HG02852 (cell line): ENCODE measurements around the gene R3HDM1.
"Not testable (repeated sequence)": the region's sequence is repeated elsewhere in the genome, so short reads cannot be mapped to it uniquely, and the experiment has no call there.

Experiments used
- ATAC-seq: cut with Tn5 transposase; IDR thresholded peaks from one replicate; pipeline ENCODE4 v1.9.1; 2021; ENCODE audit warnings: mild to moderate bottlenecking, moderate library complexity; ENCODE audit not compliant: unreplicated experiment

Gene R3HDM1

DNA sequence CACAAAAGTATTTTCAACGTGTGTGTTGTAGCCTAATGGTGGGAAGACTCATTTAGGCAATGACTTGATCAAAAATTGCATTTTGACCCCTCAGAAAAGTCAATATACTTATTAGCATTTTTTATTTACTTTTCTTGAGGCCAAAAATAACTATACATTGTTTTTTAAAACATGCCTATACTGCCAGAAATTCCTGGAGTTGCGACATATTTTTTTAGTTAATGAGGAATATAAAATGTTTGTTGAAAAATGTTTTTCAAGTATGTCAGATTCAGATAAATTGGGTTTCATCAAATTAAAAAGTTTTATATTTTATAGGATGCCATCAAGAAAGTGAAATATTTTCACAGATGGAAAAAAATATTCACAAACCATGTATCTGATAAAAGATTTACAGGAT is 39.6 kb downstream of the R3HDM1 start:
- no peak for ATAC-seq

DNA sequence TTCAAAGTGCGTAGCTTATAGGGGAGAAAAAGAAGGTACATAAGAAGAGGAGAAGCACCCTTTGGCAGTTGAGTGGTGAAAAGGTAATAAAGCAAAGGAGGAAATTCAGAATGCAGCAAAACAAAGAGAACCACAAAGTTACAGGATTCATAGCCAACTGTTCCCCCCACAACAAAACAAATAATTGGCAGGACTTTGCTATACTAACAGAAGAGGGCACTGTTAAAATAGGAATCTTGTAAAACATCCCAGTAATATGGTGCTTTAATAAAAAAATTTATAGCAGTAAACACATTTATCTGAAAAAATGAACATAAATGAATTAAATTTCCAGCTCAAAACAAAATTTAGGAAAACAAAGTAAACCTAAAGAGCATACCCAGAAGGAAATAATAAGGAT is 42.3 kb downstream of the R3HDM1 start:
- no peak for ATAC-seq

GRCh38 chr2:135581282-135581681 is 50.0 kb downstream of the R3HDM1 start:
- ATAC-seq: no peak

- ATAC-seq: no peak
These were observed 51.1 kb downstream of the R3HDM1 start for GRCh38 chr2:135582383-135582782.

DNA sequence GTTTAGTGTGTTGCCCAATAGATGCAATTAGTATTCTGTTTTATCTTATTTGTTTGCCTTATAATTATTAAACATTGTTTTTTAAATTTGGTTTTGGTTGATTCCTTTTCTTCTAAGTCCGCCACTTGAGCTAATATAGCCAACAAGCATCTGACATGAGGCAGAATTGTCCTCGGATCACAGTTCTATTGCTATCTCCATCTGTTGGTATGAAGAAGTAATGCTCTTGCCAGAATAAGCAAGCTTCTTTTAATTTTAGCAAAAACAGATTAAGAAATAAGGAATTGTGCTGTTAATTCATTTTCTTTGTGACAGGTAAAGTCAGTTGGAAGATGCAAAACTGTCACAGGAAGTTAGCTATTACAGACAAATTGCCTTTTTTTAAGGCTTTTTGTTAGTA is 54.3 kb downstream of the R3HDM1 start:
- ATAC-seq: no peak

- ATAC-seq: peak; percentile 68
These were observed 54.9 kb downstream of the R3HDM1 start for GRCh38 chr2:135586148-135586547.

- ATAC-seq: no peak
These were observed 56.7 kb downstream of the R3HDM1 start for GRCh38 chr2:135587958-135588357.

DNA sequence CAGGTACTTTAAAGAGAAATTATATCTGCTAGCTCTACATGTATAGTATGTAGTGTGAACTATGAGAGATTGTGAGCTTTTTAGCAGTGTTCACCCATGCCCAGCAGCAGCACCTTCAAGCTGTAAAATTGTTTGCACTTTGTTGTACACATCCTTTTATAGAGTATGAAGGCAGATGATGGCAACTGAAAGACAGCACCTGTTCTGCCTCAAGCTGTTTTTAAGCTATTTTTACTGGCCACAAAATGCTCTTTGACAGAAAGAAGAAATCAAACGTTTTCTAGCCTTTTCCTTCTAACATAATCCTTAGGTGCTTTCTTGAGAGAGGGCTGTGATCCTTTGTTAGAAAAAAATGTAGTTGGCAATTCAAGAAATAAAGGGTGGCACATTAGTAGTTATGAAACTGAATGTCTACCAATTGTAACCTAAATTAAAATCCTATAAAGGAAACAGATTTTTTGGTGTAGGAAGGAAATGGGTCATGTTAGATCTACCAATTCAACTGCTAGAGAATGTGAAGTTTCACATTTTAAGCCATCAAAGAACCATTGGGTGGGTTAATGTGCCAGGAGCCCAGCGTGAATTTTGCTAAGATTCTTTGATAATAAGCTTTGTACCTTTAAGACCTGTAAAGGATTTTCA is 59.5 kb downstream of the R3HDM1 start:
- peak; percentile 55 for ATAC-seq

- ATAC-seq: no peak
These were observed 69.6 kb downstream of the R3HDM1 start for GRCh38 chr2:135600915-135601314.

DNA sequence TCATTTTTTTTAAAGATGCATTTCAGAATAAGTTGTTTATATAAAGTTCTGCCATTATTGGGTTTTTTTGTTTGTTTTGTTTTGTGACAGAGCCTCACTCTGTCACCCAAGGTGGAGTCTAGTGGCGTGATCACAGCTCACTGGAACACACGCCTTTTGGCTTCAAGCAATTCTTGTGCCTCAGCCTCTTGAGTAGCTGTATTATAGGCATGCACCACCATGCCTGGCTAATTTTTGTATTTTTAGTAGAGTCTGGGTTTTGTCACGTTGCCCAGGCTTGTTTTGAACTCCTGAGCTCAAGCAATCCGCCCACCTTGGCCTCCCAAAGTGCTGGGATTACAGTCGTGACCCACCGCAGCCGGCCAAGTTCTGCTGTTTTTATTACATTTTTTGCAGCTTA is 72.3 kb downstream of the R3HDM1 start:
- no peak for ATAC-seq

DNA sequence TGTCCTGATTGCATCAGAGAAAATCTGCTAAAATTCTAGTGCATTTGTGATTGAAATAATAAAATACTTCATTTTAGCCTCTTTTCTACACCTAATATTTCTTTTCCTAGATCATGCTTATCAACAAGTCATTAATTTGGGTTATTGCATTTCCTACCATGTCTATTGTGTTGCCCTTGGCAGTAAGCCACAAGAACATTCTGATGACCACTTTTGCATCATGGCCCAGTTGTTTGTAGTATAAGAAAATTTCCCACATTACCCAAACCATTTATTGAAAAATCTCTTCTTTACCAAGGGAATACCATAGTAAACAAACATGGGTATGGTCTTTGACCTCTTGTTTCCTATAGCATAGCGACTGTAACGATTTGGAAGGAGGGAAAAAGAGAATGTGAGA is 76.3 kb downstream of the R3HDM1 start:
- ATAC-seq: no peak

DNA sequence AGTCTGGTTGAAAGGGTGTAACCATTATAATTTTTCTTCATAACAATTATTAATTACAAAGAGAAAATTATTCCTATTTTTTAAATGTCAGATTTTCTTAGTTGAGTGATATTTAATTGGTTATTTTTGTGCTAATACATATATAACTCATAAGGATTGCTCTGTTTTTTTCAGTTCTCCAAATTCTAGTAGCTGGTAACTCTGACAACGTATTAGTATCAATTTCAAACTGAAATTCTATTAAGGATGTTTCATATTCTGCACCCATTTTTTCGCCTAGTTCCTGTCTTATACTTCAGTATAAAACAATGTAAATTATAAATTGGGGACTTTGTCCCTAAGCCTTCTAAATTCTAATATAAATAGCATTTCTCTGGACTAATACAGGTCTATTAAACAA is 81.0 kb downstream of the R3HDM1 start:
- no peak for ATAC-seq

- no peak for ATAC-seq
These were observed 84.1 kb downstream of the R3HDM1 start for GRCh38 chr2:135615404-135615803.

DNA sequence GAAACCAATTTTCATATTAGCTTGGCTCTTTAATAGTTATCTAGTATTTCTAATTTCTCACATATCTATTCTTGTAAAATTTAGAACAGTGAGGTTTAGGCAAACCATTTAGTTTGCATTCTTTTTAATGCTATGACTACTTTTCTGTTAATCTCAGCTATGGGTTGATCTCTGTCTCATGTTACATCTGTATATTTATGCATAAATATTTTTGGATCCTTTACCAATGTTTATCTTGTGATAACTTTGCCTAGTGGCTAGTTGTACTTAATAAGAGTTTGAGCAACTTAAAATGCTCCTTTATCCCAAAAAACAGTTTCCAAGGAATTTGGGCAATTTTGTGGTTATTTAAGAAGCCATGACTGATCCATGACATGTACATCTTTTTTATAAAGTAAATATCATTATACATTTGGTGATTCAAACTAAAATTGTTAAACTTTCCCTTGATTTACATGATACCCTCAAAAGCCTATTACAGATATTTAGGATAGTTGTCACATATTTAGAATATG is 86.3 kb downstream of the R3HDM1 start:
- no peak for ATAC-seq

DNA sequence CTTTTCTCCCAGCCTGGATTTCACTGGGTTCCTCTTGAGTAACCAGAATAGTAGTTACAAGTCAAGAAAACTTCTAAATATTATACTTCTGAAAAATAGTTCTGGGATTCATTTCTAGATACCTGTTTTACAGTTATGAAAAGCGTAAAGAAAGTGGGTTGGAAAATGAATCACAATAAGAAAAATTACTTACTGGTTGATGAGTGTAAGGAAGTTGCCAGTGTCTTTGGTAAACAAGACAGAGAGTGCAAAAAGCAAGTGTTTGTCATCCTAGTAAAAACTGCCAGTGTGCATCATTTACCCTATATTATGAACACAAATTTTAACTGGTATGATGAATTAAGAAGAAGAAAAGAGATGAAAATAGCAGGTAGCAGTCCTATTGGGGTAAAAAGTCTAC is 88.9 kb downstream of the R3HDM1 start:
- ATAC-seq: no peak

DNA sequence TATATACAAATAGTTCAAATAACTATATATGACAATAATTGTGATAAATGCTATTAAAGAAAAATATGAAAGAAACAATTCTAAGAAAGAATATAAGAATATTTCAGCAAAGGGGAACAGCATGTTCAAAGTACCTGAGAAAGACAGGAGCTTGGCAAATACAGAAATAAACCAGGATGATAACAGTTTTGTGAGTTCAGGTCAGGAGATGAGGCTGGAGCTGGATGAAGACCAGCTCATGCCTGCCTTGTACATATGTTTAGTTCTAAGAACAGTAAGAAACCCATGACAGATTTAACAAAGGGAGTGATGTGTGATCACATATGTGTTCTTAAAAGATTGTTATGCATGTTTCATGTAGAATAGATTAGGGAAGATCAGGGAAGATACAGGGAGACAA is 98.2 kb downstream of the R3HDM1 start:
- ATAC-seq: no peak

GRCh38 chr2:135630034-135630433 is 98.8 kb downstream of the R3HDM1 start:
- not testable (repeated sequence) for ATAC-seq

GRCh38 chr2:135630488-135630887 is 99.2 kb downstream of the R3HDM1 start:
- no peak for ATAC-seq

DNA sequence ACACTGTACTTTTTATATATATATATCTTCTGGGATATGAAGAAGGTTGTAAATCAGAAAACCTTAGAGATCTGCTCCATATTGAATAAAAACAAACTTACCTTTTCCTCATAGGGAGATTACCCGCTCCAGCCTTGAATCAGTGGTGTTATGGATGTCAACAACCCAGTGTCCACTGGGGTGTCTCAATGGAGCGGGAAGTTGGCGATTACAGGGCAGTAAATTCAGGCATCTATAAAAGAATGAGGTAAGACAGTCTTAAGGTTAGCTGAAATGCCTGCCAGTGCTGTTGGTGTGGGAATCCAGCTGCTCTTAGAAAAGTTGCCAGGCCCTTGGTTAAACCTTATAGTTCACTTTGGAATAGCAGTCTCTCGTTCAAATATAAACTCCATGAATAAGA is 102.3 kb downstream of the R3HDM1 start:
- no peak for ATAC-seq

- ATAC-seq: no peak
These were observed 104.0 kb downstream of the R3HDM1 start for GRCh38 chr2:135635212-135635835.

DNA sequence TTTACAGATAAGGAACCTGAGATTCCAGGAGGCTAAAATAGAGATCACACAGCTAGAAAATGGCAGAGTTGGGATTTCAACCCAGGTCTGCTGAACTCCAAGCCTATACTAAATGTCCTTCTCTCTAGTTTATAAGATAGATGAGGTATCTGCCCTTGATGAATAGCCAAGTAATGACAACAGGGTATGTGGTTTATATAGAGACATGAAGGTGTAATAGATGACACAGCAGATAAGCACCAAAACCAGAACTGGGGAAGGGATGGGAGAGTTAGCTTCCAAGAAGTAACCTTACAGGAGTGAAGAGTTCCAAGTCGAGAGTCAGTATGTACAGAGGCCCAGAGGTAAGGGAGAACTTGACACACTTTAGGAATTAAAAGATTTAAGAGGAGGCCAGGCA is 105.7 kb downstream of the R3HDM1 start:
- no peak for ATAC-seq

DNA sequence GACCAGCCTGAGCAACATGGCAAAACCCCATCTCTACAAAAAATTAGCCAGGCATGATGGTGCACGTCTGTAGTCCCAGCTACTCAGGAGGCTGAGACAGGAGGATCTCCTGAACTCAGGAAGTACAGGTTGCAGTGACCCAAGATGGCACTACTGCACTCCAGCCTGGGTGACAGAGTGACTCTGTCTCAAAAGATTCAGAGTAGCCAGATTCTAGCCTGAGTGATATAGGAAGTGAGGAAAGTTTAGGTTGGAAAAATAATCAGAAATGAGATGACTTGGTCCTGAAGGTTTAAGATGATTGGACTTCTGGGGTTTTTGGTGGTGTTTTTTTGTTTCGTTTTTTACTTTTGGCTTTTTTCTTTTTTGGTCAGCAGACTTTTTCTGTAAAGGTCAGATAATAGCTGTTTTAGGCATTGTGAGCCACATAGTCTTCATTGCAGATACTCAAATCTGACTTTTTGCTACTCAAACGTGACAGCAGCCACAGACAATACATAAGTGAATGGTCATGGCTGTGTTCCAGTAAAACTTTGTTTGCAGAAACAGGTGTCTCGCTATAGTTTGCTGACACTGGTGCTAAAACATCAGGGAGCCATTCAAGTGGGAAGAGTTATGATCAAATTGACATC is 106.3 kb downstream of the R3HDM1 start:
- ATAC-seq: peak; percentile 92
